ENCODE measurements around the gene KRT28.

KRT28 gene, protein sequence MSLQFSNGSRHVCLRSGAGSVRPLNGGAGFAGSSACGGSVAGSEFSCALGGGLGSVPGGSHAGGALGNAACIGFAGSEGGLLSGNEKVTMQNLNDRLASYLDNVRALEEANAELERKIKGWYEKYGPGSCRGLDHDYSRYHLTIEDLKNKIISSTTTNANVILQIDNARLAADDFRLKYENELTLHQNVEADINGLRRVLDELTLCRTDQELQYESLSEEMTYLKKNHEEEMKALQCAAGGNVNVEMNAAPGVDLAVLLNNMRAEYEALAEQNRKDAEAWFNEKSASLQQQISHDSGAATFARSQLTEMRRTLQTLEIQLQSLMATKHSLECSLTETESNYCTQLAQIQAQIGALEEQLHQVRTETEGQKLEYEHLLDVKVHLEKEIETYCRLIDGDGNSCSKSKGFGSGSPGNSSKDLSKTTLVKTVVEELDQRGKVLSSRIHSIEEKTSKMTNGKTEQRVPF

DNA sequence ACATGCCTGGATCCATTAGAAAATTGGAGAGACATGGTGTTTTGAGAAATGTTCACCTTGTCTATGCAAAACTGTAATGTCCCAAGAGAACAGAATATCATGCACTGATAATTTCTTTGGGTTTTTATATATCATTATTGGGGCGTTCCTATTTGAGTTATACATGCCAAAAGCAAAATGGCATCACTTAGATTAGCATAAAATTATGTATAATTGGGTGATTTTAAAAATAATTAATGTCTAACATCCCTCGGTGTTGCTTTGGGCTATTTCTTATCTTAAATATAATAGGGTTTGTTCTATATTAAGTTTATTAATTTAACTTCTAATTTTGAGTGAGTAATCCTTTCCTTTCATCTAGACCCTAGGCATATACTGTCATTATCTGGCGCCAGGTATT is at the start of gene KRT28:
Gene KRT28 (minus strand): TSS at position 101 of the 400 bp plus-strand sequence. CDS start 66 bp downstream, at position 35.
- DNase-seq (ENCODE audit: low read depth in 3 of 3, low spot score in 1 of 3), result no peak

DNA sequence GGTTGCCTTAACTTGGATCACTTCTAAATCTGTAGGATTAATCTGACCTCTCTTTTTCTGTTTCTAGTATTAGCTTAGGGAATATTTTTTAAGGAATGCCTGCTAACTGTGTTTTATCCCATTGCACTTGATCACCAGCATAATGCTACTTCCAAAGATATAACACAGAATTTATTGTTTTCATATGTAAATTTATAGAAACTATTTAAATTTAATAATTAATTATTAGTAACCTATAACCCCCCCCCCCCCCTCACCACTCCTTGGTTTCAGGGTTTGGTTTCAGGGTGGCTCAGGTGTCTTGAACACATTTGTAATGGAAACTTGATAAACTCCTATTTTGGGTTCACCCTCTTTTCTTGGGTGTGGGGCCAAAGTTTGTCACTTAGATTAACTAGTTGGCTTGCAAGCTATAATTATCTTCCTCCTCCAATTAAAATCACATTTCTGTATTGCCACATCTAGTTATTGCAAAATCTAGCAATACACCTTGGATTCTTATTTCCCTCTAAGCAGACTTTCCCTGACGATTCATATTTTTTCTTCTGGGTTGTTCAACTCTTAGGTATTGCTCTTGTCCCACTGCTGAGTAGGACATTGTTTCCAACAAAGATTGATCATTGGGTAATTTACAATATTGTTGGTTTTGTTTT is 49.0 kb upstream of the KRT28 start:
- no peak for DNase-seq (ENCODE audit: low read depth in 3 of 3, low spot score in 1 of 3)

DNA sequence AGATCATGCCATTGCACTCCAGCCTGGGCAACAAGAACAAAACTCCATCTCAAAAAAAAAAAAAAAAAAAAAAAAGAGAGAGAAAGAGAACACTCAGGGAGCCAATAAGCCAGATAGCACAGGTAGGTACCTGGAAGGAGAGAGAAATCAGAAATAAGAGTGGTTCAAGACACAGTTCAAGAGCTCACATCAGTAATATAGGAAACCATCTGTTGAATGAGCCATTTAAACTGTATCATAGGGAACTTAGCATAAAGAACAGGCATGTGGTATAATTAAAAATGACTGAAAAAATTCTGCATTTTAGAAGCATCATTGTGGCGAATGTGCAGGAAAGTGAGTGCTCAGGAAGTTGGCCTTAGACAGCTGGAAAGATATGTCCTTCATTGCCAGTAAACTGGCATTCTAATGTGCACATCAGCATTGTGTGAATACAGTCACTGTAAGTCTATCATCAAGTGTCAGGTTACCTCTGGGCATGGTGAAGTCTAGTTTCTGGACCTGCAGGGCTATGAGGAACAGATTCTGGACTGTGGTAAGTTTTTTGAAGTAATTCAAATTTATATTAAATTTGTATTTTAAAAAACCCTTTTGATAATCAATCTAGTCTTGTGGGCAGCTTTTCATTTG is 46.9 kb upstream of the KRT28 start:
- DNase-seq (ENCODE audit: low read depth in 3 of 3, low spot score in 1 of 3), result no peak

DNA sequence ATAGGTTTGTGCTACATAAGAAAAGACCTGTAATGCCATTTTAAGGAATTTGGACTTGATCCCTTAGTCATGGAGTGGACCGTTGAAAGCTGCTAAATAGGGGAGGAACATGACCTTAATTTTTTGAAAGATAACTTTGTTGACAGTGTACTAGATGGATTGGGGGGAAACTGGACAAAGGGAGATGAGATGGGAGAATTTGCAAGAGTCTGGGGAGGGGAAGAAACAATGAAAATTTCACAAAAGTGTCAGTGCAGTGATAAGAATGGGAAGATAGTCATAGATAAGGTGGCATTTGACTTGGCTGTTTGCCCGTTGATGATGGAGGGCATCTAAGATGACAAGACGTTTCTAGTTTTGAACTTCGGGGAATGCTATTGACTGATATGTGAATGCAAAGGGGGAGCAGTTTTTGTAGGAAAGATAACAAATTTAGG is 44.9 kb upstream of the KRT28 start:
- no peak for DNase-seq (ENCODE audit: low read depth in 3 of 3, low spot score in 1 of 3)

DNA sequence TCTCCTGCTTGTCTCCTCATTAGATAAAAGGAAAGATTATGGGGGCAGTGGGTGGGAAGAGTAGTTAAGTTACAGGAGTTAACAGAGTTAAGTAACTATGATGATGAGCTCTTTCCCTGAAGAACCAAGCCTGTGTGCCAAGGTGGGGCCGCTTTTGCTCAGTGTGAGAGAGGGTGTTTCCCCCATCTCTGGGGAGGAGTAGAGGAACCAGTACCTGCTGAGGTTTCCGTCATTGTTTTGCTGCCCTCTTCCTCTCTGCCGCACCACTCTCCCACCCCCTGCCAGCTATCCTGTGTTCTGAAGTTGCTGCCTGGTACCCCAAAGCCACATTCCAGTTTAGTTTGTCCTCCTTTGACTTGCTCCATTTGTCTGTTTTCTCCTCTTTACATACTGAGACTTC is 43.5 kb upstream of the KRT28 start:
- DNase-seq (ENCODE audit: low read depth in 3 of 3, low spot score in 1 of 3), result no peak

DNA sequence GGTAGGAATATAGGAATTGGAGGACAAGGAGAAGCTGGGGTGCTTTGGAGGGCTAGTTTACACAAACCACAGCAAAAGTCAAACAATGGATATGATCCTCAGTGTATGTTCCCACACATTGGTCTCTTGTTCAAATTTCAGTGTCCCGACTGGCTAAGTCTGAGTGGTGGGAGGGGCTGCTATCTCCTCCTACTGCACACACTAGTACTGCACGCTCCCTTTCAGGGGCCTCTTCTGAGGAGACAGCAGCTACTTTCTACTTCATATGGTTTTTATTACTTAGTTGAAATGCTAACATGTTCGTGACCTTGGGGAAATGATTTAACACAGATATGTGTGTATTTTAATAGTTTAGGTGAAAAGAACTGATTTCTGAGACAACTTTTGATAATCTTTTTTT is 41.5 kb upstream of the KRT28 start:
- no peak for DNase-seq (ENCODE audit: low read depth in 3 of 3, low spot score in 1 of 3)

DNA sequence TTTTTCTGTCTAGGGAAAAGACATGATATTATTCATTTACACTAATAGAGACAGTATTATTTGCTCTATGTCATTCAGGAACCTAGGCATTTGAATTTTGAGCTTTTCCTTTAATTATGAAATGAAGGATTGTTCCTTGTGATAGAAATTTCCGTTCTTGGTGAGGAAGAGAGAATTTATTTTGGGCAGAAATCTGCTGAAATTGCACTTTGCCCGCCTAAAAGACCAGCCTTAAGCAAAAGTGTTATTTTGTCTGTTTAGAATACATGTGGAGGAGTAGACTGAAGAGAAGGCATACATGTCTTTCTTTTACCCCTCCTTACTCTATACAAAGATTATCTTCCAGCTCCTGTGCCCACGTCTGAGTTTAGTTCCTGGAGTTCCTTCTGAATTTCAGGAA is 39.4 kb upstream of the KRT28 start:
- no peak for DNase-seq (ENCODE audit: low read depth in 3 of 3, low spot score in 1 of 3)

DNA sequence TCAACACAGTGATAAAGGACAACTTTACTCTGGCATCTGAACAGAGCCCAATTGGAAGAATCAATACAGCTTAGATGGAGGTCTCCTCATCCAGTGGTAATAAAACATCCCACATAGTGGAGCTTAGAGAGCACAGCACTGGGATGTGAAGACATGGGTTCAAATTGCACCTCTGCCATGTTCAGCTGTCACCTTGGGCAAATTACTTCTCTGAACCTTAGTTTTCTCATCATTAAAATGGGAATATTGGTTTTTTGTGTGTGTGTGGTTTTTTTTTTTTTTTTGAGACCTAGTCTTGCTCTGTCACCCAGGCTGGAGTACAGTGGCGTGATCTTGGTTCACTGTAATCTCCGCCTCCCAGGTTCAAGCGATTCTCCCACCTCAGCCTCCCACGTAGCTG is 36.3 kb upstream of the KRT28 start:
- DNase-seq (ENCODE audit: low read depth in 3 of 3, low spot score in 1 of 3), result no peak

DNA sequence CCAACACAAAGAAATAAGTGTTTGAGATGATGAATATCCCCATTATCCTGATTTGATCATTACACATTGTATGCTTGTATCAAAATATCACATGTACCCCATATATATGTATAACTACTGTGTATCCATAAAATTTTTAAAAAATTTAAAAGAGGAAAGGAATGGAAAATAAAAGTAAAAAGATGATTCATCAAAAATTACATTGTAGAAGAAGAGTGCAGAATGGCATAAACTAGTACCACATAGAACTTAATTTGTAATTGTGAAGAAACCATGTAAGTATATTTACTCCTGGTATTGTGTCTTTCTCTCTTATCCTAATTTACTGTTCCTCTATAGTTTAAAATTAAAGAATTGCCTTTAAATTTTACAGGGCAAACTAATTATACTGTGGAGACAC is 34.1 kb upstream of the KRT28 start:
- no peak for DNase-seq (ENCODE audit: low read depth in 3 of 3, low spot score in 1 of 3)

DNA sequence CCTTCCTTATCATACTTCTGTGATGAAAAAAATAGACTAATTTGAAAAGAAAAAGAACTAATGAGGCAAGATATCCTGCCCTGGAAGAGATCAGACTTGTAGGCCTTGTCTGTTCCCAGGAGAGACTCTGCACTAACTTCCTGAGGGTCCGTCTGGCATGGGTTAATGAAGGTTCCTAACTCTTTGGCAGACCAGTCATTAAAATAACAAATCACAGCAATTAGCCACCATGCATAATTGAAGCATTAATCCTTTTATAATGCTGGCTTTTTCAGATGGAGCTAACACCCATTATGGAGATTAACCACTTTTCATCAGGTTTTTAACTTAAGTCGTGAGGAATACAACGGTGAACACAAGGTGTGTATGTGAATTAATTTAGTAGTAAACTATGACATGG is 33.1 kb upstream of the KRT28 start:
- DNase-seq (ENCODE audit: low read depth in 3 of 3, low spot score in 1 of 3), result no peak

DNA sequence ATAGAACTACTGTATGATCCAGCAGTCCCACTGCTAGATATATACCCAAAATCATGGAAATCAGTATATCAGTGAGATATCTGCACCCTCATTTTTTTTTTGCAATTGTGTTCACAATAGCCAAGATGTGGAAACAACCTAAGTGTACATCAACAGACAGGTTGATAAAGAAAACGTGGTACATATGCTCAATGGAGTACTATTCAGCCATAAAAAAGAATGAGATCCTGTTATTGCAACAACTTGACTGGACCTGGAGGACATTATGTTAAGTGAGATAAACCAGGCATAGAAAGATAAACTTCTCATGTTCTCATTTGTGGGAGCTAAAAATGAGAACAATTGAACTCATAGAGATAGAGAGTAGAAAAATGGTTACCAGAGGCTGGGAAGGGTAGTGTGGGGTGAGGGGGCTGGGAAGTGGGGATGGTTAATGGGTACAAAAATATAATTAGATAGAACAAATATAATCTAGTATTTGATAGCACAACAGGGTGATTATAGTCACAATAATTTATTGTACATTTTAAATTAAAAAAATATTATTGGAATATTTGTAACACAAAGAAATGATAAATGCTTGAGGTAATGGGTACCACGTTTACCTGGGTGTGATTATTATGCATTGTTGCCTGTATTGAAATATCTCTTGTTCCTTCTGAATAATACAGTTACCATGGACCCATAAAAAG is 30.5 kb upstream of the KRT28 start:
- DNase-seq (ENCODE audit: low read depth in 3 of 3, low spot score in 1 of 3), result no peak

DNA sequence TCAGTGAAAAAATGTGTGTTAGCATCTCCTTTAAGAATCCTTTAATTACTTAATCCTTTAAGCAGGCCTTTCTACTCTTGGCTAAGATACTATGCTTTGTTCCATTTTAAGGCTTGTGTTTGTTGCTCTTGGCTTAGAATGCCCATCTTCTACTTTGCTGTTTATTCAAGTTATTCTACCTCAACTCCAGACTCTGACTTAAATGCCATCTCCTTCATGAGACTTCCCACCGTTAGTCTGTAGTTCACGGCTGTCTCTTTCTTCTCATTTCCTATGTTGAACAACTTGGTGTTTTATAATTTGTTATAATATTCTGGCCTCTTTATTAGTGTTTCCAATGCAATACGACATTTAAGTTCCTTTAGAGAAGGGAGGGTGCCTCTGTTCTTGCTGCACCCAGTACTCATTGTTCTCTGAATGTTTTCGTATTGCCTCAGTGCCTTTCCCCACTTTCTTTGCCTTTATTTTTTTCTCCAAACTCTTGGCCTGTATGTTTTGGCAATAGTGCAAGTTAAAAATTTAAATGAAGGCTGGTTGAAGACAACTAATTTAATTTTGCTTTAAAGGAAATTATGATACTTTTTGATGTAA is 28.8 kb upstream of the KRT28 start:
- no peak for DNase-seq (ENCODE audit: low read depth in 3 of 3, low spot score in 1 of 3)

DNA sequence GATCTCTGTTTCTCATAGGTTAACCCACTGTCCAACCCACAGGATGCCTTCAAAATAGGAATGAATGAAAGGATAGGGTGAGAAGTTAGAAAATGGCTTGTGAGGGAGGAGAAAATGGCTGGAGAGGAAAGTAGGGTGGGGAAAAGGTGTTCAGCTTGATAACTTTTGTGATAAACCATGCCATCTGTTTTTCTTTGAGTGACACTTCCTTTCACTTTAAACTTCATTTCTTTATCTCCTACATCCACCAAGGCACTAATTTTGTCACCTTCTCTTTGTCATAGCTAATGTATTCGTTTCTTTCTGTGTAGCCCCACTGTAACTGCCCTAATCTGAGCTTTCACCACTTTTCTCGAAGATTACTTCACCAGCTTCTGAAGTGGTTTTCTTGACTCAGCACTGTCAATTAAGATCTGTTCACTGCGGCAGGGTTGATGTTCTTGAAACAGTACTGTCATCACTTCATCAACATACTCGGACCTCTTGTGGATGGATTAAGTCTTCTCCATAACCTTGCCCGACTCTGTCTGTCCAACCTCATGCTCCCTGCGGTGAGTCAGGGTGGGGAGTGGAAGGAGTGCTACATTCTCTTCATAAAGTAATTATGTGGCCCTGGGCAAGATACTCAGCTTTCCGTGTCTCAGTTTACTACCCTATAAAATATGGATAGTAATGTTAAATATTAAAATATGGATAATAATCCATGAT is 28.1 kb upstream of the KRT28 start:
- no peak for DNase-seq (ENCODE audit: low read depth in 3 of 3, low spot score in 1 of 3)

DNA sequence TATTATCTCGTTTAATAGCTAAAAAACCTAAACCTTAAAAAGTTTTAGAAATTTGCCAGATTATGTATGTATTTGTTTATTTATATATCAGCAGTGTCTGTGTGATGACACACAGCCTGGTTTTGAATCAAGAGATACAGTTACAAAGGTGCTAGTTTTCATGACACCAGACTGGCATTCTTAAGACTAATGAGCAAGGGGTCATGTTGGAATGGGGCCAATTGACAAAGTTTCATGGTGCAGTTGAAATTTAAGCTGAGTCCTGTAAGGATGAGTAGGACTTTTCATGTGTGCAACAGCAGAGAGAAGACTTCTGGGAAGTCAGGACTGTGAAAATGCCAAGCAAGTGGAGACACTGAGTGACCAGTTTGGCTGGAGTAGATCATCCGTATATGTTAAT is 25.8 kb upstream of the KRT28 start:
- DNase-seq (ENCODE audit: low read depth in 3 of 3, low spot score in 1 of 3), result no peak

DNA sequence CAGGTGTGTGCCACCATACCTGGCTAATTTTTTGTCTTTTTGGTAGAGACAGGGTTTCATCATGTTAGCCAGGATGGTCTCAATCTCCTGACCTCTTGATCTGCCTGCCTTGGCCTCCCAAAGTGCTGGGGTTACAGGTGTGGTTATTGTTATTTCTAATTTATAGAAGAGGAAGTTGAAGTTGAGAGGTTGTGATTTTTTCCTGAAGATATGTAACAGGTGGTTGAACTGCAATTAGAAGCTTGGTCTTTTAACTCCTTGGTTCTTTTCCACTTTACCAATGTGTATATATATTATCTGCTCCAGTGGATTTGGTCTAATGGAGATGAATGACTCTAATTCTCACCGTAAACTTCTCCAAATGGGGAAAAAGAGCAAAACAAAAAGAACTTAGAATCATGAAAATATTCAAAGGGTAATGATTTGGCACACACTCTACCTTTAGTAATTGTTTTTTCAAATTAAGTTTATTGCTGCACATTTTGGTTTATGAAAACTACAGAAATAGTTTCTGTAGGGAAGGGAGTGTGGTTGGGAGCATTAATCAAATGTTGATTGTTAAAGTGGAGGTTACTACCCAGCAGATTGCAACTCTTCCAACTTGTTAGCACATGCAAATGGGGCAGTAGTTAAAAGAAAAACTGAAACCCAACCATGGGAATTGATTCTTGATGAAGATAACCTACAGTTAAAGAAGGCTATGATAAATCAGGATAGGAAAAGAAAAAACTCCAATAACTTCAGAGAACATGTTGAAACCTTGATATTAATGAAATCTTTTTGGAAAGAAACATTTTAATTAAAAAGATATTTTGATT is 24.5 kb upstream of the KRT28 start:
- DNase-seq (ENCODE audit: low read depth in 3 of 3, low spot score in 1 of 3), result no peak

DNA sequence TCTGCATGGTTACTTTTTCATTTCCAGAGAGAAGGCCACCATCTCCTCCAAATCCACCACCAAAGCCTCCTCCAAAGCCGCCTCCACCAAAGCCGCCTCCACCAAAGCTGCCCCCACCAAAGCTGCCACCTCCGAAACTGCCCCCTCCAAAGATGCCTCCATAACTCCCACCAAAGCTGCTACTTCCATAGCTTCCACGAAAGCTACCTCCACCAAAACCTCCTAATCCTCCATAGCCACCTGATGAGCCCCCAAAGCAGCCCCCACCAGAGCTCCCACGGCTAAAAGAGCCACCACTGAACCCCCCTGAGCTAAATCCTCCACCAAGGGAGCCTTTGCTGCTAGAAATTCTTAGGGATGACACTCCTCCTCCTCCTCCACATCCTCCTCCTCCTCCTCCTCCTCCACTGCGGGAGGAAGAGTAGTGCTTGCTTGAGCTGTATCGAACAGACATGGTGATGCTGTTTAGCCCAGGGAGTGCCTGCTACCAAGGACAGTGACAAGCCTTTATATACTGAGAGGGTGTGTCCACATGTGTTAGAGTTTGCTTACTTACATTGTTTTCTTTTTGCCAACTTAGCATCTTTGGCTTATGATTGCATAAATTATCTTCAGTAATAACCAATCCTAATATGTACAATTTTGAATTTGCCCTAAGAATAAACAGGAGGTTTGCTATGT is 22.5 kb upstream of the KRT28 start, which contains the start of gene KRT10:
Gene KRT10 (minus strand): TSS at position 483 of the 681 bp plus-strand sequence. CDS start 29 bp downstream, at position 454.
- DNase-seq (ENCODE audit: low read depth in 3 of 3, low spot score in 1 of 3), result no peak

DNA sequence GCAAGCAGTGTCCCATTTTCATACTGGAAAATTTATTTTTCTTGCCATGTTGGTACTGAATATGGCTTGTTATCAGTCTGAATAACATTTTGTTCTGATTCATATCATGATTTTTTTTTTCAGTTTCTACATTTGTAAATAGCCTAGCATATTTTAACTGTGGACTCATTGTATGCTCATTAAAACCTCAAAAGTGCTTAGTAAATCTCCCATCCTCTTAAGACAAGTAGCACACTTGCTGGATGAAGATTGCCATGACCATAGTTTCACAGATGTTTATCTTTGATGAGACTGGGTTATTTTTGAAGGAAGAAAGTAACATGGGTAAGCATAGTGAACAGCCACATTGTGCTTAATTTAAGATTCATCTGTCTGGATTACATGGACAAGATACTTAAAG is 21.8 kb upstream of the KRT28 start:
- DNase-seq (ENCODE audit: low read depth in 3 of 3, low spot score in 1 of 3), result no peak

DNA sequence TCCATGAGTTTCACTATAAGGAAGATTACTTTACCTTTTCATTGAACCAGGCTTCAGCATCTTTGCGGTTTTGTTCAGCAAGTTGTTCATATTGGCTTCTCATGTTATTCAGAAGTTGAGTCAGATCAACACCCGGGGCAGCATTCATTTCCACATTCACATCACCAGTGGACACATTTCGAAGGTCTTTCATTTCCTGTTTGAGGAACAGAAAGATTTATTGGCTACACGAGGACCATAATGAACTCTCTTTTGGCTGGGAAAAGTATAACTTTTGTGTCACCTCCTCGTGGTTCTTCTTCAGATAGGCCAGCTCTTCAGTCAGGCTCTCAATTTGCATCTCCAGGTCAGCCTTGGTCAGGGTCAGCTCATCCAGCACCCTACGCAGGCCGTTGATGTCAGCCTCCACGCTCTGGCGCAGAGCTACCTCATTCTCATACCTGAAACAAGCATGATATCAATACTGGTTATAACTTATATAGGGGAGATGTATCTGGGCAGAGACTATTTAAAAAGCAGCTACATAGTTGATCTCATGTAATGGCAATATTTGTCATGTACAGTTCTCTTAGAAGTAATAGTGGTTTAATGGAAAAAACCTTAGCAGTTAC is 20.6 kb upstream of the KRT28 start:
- DNase-seq (ENCODE audit: low read depth in 3 of 3, low spot score in 1 of 3), result no peak
